K562 (cell line): Measurements from ENCODE around the gene DIPK1B. TPM values are rescaled to one million over a fixed set of nuclear protein-coding genes. Genes with fewer than 3 reads are reported as not detected.
A peak's percentile ranks its signal among the peaks of the same experiment; 100 is the strongest.

ENCODE experiments used
- ARHGAP35 ChIP-seq: fragments of 450-650 bp; IDR thresholded peaks from 2 replicates; pipeline ENCODE4 v1.6.1; 2018; ENCODE audit not compliant: partially characterized antibody
- BCLAF1 ChIP-seq, 2 experiments: fragments of 450-650 bp in 1 of 2; IDR thresholded peaks; 2 replicates each; pipeline ENCODE4 v1.6.1; 2011 to 2017; ENCODE audit warnings: low read depth in 2 of 2, antibody characterized with exemption in 1 of 2, borderline replicate concordance in 1 of 2, low read length in 1 of 2, mild to moderate bottlenecking in 1 of 2, mixed read lengths in 1 of 2; ENCODE audit not compliant: control insufficient read depth in 1 of 2
- BMI1 ChIP-seq: fragments of 150-350 bp; IDR thresholded peaks from 2 replicates; pipeline ENCODE4 v1.6.1; 2014; ENCODE audit warnings: low read length
- BRF1 ChIP-seq: IDR thresholded peaks from 3 replicates; pipeline ENCODE4 v1.6.1; 2011; ENCODE audit warnings: borderline replicate concordance, mild to moderate bottlenecking; ENCODE audit not compliant: insufficient read length; ENCODE audit errors: extremely low read depth
- CBX5 ChIP-seq: IDR thresholded peaks from 2 replicates; pipeline ENCODE4 v1.6.1; 2014; ENCODE audit warnings: low read depth, borderline replicate concordance
- CCNT2 ChIP-seq: IDR thresholded peaks from 2 replicates; pipeline ENCODE4 v1.6.1; 2011; ENCODE audit warnings: borderline replicate concordance, low read depth, mild to moderate bottlenecking, moderate library complexity, mixed read lengths, low read length; ENCODE audit not compliant: insufficient read length; ENCODE audit errors: extremely low read depth
- EGR1 ChIP-seq: fragments of 450-650 bp; conservative IDR thresholded peaks from 2 replicates; pipeline ENCODE4 v1.6.1; 2017; ENCODE audit warnings: mild to moderate bottlenecking
- IRF2 ChIP-seq: sonication (generic); formaldehyde crosslinking; IDR thresholded peaks from 2 replicates; pipeline ENCODE4 v1.8.1; 2022; ENCODE audit warnings: mild to moderate bottlenecking, missing genetic modification reagents
- MTF1 ChIP-seq: fragments of 250-450 bp; sonication (Bioruptor Pico); IDR thresholded peaks from 2 replicates; pipeline ENCODE4 v1.9.0; 2021; ENCODE audit warnings: moderate library complexity, mild to moderate bottlenecking, inconsistent platforms, borderline replicate concordance
- NR1H2 ChIP-seq: sonication (generic); formaldehyde crosslinking; IDR thresholded peaks from 2 replicates; pipeline ENCODE4 v1.4.0; 2020; ENCODE audit warnings: mild to moderate bottlenecking, missing genetic modification reagents
- POU5F1 ChIP-seq: fragments of 150-350 bp; IDR thresholded peaks from 2 replicates; pipeline ENCODE4 v1.6.1; 2014; ENCODE audit warnings: borderline replicate concordance, low read length, low read depth, mild to moderate bottlenecking; ENCODE audit not compliant: partially characterized antibody
- RB1 ChIP-seq: fragments of 450-650 bp; IDR thresholded peaks from 2 replicates; pipeline ENCODE4 v1.6.1; 2017; ENCODE audit warnings: low read depth, mild to moderate bottlenecking
- RFX7 ChIP-seq: fragments of 250-450 bp; sonication (Bioruptor Pico); IDR thresholded peaks from 2 replicates; pipeline ENCODE4 v1.5.1; 2021; ENCODE audit warnings: mild to moderate bottlenecking
- SIRT6 ChIP-seq: IDR thresholded peaks from one replicate; pipeline ENCODE4 v1.6.1; 2012; ENCODE audit warnings: low read depth, mild to moderate bottlenecking, control low read depth, inconsistent platforms, low read length, moderate library complexity
- TGIF2 ChIP-seq: sonication (generic); formaldehyde crosslinking; IDR thresholded peaks from 2 replicates; pipeline ENCODE4 v1.8.1; 2022; ENCODE audit warnings: mild to moderate bottlenecking, missing genetic modification reagents, moderate library complexity
- ZFPM2 ChIP-seq: fragments of 250-450 bp; sonication (Bioruptor Pico); IDR thresholded peaks from 2 replicates; pipeline ENCODE4 v1.5.1; 2022; ENCODE audit warnings: mild to moderate bottlenecking
- ZKSCAN1 ChIP-seq: fragments of 150-350 bp; IDR thresholded peaks from 2 replicates; pipeline ENCODE4 v1.6.1; 2016; ENCODE audit warnings: low read depth, low read length
- ZNF740 ChIP-seq, 3 experiments: fragments of 200-800 bp in 1 of 3; sonication (Bioruptor generic) in 1 of 3; sonication (generic) in 1 of 3; formaldehyde crosslinking in 1 of 3; IDR thresholded peaks; 2 replicates each; pipeline versions ENCODE4 v1.6.1 to v1.8.0; 2016 to 2022; ENCODE audit warnings: mild to moderate bottlenecking in 2 of 3, missing compliant biosample characterization in 2 of 3, missing genetic modification characterization in 2 of 3, missing genetic modification reagents in 1 of 3
- ZNF75A ChIP-seq: fragments of 450-650 bp; formaldehyde crosslinking; IDR thresholded peaks from 2 replicates; pipeline ENCODE4 v1.4.0; 2020; ENCODE audit warnings: mild to moderate bottlenecking
- polyA plus RNA-seq, 8 experiments: library from polyadenylated mRNA; depleted of rRNA in 4 of 8; stranded (reverse) in 5 of 8; unstranded in 3 of 8; fragments of >200 nt; fragmentation: Nextera tagmentation in 2 of 8; fragmentation: Illumina TruSeq in 1 of 8; extraction: Ambion mirVana in 2 of 8; extraction: Trizol in 1 of 8; gene quantifications; 2 replicates each; pipeline versions ENCODE4 v1.2.1 to v1.2.3, GENCODE V29; 2011 to 2014; ENCODE audit warnings: inconsistent platforms in 1 of 8, missing spikeins in 1 of 8
- total RNA-seq, 7 experiments: library from RNA; depleted of rRNA in 6 of 7; stranded (reverse); fragments of >200 nt in 6 of 7; fragmentation: Illumina TruSeq in 2 of 7; extraction: Trizol in 2 of 7; gene quantifications; 2 replicates each; pipeline versions ENCODE4 v1.2.1 to v1.2.3, GENCODE V29; 2011 to 2021; ENCODE audit warnings: low replicate concordance in 1 of 7

Gene DIPK1B
- total and polyA plus RNA-seq, 9 of the 15 experiments (the other 6 are each of a cell fraction or from before 2014, with no cell fraction given), result 0.08 to 22.3 (median 5.9) TPM

- no peak for TF ChIP-seq RB1
- no peak for TF ChIP-seq ZNF740 (CRISPR knock-in tag; IDR thresholded peaks at IDR 0.05)
- TF ChIP-seq ZNF740 (tag; IDR thresholded peaks at IDR 0.05), result no peak
- no peak for TF ChIP-seq MTF1 (CRISPR knock-in tag)
- no peak for TF ChIP-seq IRF2
- no peak for TF ChIP-seq POU5F1
- TF ChIP-seq BRF1, result no peak
- peak; percentile 56; the same call in 1 of the 2 replicates for TF ChIP-seq TGIF2 (CRISPR knock-in tag)
- no peak for TF ChIP-seq ZFPM2 (CRISPR knock-in tag)
- peak; percentile 6 for TF ChIP-seq CCNT2
- no peak for TF ChIP-seq ZKSCAN1
- TF ChIP-seq BCLAF1 (IDR thresholded peaks at IDR 0.05; ENCODE audit: borderline replicate concordance in 1 of 2, control insufficient read depth in 1 of 2, low read depth in 2 of 2, low read length in 1 of 2), result no peak
- no peak for TF ChIP-seq SIRT6
- TF ChIP-seq ZNF75A (CRISPR knock-in tag), result no peak
- TF ChIP-seq BMI1, result no peak
- no peak for TF ChIP-seq ARHGAP35
- TF ChIP-seq NR1H2, result no peak
- no peak for TF ChIP-seq CBX5
- TF ChIP-seq EGR1, result peak; percentile 10
- TF ChIP-seq RFX7 (CRISPR knock-in tag), result no peak
Measured at GRCh38 chr9:136667940-136668760, 44.2 kb upstream of the DIPK1B start (continued).
